HG02678 (cell line): ENCODE measurements around the gene CAV2.
"Not testable (repeated sequence)": the region's sequence is repeated elsewhere in the genome, so short reads cannot be mapped to it uniquely, and the experiment has no call there.

ENCODE experiments used
- ATAC-seq: cut with Tn5 transposase; IDR thresholded peaks from one replicate; pipeline ENCODE4 v1.9.1; 2021; ENCODE audit warnings: mild to moderate bottlenecking, moderate library complexity; ENCODE audit not compliant: unreplicated experiment

CAV2 gene

DNA sequence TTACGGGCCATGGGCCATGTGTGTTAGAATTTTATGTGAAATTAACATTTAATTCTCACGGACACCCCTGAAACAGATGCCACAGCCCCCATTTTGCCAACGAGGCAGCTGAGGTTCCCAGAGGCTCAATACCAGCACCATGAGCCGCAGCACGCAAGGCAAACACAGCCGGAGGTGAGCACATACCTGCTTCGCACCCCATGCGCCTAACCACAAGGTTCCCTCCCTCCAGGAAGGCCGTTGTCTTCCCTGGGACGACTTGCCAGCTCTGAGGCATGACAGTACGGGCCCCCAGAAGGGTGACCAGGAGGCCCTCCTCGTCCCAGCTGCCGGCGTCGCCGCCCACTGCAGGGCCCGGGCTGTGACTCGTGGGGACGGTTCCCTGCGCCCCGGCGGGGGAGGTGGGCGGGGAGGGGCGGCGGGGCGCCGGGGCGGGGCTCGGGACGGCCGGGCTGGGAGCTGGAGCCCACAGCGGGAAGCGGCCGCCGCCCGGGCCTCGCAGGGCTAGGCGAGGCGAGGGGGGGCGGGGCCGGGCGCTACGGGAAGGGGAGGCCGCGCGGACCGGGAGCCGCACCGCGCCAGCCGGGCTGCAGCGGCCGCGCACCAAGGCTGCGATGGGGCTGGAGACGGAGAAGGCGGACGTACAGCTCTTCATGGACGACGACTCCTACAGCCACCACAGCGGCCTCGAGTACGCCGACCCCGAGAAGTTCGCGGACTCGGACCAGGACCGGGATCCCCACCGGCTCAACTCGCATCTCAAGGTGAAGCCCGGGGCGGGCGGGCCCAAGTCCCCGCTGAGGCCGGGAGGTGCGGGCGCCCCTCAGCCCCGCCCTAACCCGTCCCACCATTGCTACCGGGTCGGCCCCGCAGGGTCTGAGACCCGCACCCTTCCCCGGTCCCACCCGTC lies at the start of gene CAV2:
Gene CAV2, plus strand, starts transcription at position 571 of the 910 bp plus-strand sequence. Its CDS starts 44 bp downstream, at position 615.
- peak; percentile 48 for ATAC-seq

- ATAC-seq, result no peak
Measured at GRCh38 chr7:116449950-116450349, 49.6 kb upstream of the CAV2 start.

DNA sequence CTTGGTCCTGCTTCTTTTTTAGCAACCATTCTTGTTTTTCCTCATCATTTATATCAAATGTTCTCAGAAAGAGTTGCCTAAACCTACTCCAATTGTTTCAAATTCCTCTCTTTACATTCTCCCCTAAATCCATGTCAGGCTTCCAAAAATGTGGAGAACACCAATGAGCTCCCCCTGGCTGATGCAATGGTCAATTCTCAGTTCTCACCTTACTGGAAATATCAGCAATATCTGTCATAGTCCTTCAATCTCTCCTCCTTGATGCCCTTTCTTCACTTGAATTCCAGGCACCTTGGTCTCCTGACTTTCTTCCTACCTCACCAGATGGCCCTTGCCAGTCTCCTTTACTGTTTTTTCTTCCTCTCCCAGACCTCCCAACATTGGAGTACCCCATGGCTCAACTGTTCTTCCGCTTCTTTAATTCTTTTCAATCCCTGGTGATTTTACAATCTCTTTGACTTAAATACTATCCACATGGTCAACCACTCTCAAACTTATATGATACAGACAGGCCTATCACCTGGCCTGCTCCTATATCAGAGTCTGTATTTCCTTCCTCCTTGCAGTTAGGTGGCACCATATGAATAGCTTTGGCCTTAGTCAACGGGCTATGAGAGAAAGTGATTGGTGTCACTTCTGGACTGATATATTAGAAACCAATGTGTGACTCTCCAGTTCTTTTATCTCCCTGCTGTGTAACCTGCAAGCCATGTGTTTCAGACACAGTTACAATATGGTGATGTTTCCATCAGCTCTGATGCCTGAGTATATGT lies 47.4 kb upstream of the CAV2 start:
- ATAC-seq, result no peak

DNA sequence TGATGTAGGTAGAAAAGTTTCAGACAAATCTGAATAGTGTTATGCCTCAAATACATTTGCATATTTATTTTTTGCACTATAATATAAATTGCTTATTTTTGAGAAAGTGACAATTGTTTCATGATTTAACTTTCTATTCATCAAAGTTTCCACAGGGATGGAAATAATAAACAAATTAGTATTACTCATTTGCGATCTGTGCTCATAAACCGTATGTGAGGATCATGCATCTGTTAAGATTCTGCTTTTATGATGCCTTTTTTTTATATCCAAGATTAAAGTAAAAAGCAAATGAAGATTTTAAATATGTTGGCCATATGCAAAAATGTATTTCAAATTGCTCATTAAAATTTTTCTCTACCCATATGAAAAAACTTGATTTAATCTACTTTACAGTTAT lies 45.2 kb upstream of the CAV2 start:
- no peak for ATAC-seq

DNA sequence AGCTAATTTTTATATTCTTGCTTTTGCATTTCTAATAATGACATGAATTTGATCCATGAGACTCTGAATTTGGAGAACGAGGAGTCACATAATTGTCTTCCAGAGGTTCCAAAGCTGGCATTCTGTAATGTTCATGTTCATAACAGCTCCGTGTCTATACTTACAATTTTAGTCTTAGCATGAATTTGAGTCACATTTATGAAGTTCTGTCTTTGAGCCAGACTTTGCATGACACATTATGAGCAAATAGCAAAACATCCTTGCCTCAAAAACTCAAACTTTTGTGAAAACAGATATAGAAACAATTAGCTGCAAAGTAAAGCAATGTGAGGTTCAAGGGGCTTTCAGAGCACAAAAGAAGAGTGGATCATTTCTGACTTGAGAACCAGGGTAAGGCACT lies 44.5 kb upstream of the CAV2 start:
- no peak for ATAC-seq

DNA sequence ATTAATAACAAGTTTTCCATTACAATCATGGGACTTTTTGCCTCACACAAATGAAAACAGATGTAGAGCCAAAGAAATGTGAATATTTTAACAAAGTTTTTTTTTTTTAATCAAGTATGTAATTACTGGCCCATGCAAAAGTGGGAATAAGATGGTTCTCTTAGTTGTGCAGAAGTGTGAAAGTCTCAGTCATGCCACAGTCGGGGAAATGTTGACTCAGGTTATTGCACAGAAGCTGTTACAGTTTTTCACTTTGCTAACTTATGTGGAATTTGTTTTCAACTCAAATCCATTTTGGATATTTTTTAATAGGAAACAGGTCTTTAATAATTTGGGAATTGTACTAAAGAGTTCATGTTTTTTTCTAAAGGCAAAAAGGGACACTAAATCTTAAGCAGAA lies 44.0 kb upstream of the CAV2 start:
- no peak for ATAC-seq

DNA sequence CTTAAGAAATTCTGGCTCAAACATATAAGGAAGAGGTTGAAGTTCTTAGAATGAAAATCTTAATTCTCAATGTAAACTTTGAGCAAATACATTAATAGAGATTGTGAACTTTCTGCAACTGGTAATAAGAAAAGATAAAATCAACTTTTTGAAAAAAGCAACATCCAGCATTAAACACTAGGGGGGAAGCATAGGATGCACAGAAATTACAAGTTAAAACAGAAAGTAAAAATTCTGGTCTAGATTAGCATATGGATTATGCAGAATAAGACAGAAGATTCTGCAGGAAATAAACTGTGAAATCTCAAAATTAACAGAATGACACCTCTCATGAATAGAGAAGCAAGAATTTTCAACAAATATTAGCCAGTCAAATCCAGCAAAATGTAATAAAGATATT lies 38.0 kb upstream of the CAV2 start:
- no peak for ATAC-seq

DNA sequence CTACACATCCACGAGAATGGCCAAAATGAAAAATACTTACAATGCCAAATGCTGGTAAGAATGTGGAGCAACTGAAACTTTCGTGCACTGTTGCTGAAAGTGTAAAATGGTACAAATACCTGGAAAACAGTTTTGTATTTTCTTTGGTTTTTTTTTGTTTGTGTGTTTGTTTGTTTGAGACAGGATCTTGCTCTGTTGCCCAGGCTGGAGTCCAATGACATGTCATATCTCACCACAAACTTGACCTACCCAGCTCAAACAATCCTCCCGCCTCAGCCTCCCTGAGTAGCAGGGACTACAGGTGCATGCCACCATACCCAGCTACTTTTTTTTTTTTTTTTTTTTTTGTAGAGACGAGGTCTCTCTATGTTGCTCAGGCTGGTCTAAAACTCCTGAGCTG lies 35.6 kb upstream of the CAV2 start:
- ATAC-seq, result no peak

DNA sequence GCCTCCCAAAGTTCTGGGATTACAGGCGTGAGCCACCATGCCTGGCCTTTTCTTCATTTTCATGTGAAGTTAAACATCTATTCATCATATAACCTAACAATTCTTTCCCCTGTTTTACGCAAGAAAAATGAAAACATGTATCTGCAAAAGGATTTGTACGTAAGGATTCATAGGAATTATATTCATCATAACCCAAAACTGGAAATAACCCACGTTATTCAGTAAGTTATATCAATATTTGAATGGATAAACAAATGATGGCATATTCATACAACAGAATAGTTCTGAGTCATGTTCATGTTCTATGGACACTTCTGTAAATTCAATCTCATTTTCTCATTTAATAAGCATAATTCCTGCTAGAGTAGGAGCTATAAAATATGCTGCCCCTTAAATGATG lies 35.2 kb upstream of the CAV2 start:
- no peak for ATAC-seq

GRCh38 chr7:116465125-116465524 lies 34.4 kb upstream of the CAV2 start:
- no peak for ATAC-seq

DNA sequence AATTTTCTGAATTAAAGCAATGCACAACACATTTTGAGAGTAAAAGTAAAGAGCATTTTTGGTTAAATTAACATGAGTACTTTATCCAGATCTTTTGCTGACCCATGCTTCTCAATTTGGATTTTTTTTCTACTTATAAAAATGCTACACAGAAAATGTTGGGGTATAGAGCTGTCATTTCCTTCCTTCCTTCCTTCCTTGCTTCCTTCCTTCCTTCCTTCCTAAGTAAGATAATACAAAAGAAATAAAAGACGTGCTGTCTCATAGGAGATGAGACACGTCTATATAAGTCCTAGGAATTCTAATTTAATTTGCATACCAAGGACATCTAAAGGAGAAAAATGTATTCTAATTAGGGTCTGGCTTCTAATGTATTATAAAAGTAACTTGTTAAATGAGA lies 31.0 kb upstream of the CAV2 start:
- ATAC-seq, result no peak

DNA sequence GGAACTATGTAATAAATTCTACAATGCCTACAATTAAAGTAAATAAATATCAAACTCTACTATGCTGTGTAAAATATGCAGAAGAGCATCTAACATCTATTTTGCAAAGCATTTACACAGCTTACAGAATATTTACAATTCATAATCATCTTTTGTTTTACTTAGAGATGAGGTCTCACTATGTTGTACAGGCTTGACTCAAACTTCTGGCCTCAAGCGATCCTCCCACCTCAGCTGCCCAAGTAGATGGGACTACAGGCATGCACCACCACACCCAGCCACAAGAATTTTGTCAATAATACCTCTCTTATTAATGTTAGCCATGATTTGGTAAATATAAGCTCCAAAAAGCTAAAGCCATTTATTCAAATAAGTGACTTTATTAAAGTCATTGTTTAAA lies 21.9 kb upstream of the CAV2 start:
- ATAC-seq, result no peak

GRCh38 chr7:116478834-116479233 lies 20.7 kb upstream of the CAV2 start:
- no peak for ATAC-seq

DNA sequence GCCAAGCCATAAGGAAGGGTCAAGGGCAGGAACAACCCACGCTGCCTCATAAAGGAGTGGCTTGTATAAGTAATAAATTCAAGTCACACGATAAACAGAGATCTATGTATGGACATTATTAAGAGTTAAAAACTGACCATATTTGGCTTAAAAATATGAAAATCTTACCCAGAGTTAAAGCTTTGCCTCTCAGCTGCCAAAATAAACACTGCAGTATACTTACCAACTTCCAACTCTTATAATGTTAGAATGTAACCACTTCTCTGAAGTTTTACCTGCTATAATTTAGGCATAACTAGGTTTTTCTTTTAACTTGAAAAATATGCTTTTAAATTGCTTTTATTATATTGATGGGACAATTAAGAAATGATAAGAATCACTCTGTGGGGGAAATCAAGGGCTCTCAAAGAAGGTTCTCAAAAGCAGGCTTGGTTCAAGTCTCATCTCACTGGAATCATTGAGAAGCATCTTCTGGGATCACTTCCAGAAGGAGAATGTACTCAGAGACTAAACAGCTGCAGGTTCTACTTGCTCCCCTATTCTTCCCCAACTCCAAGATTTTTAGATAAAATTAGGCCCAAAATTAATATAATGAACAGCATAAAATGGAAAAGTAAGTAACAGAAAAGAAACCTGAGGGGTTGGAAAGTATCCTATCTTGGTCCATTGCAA lies 16.1 kb upstream of the CAV2 start:
- ATAC-seq, result no peak

GRCh38 chr7:116484389-116484788 lies 15.1 kb upstream of the CAV2 start:
- not testable (repeated sequence) for ATAC-seq

DNA sequence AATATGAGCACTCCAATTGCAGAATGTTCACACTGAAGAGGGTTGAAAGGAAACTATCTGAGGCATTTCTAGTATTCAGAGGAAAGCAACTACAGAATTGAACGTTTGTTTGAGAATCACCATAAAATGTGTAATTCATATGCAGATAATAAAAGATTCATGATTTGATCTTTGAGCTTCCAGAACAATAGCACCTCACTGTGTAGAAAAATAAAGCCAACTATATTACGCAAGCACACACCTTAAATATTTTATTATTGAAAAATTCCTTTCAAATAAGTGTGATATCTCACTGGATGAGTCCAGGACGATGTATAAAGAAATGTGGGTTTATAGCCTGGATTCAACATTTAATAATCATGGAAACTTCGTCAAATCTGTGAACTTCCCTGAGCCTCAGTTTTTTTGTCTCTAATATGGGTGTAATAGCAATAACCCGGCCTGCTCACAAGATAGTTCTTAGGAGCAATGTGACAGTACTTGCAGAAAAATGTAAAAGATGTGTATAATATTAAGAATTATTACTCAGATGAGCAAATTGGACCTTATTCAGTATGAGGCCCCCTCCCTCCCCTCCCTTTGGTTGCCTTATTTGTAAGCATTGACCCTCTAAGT lies 11.5 kb upstream of the CAV2 start:
- ATAC-seq, result no peak

DNA sequence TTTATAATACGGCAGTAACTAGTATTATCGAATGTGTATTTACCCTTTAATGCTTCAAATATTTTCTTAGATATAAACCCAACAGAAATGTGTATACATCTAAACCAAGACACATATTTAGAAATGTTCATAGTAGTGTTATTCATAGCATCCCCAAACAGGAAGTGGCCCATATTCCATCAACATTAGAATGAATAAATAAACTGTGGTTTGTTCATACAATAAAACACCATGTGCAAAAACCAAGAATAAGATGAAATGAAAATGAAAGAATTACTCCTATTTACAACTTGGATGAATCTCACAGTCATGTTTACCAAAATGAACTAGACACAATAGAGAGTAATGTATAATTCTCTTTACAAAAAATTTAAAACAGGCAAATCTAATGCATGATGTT lies 9.2 kb upstream of the CAV2 start:
- ATAC-seq, result no peak

GRCh38 chr7:116491887-116492653 lies 7.5 kb upstream of the CAV2 start:
- no peak for ATAC-seq

- no peak for ATAC-seq
Measured at GRCh38 chr7:116492654-116493109, 6.9 kb upstream of the CAV2 start.

DNA sequence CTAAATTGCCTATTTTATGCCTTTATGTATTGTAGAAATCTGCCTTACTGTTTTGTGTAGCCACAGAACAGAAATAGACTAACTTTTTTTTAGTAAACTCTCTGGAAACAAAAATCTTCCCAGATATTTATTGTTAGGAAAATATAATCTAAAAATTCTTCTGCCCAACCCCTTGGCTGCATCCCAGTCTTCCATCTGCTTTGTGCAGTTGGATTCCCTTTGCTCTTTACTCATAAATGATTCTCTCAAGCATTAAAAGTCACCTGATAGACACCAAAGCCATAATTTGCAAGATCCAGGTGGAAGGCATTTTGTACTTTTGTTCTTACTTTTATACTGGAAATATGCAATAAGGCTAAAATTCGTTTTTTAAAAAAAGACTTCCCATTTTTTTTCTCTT lies 6.1 kb upstream of the CAV2 start:
- ATAC-seq, result no peak
